Pancreas (tissue), 10 donors: ENCODE data around the gene PRRX2. TPM values are rescaled to one million over a fixed set of nuclear protein-coding genes. Genes with fewer than 3 reads are reported as not detected.
"Not testable (repeated sequence)": the region's sequence is repeated elsewhere in the genome, so short reads cannot be mapped to it uniquely, and the experiment has no call there.

ENCODE experiments used
- ATAC-seq, 4 donors: fragments of 200-7000 bp; cut with Tn5 transposase; one replicate each; pipeline versions ENCODE4 v1.8.0 to v1.9.1; 2020; ENCODE audit warnings: mild to moderate bottlenecking in 4 of 4, moderate library complexity in 4 of 4
- DNase-seq, 6 donors: peaks; one replicate each; pipeline ENCODE4 v3.0.0-alpha.2; 2020
- FAIRE-seq: peaks from 2 replicates; lab custom pipeline; 2012; peaks lifted over from hg19 to GRCh38; lab: Jason Lieb, UNC
- H3K27ac ChIP-seq, 4 donors: fragments of 200-600 bp; sonication (generic); 1 replicate in 3 of 4; 2 replicates in 1 of 4; pipeline versions ENCODE4 v1.5.0 to v1.8.0; 2020
- H3K27me3 ChIP-seq, 4 donors: fragments of 200-600 bp; one replicate each; pipeline ENCODE4 v1.8.0; 2021
- H3K36me3 ChIP-seq, 3 donors: fragments of 200-600 bp; sonication (generic) in 1 of 3; one replicate each; pipeline versions ENCODE4 v1.5.0 to v1.8.0; 2020 to 2021
- H3K4me1 ChIP-seq, 3 donors: fragments of 200-600 bp; one replicate each; pipeline ENCODE4 v1.8.0; 2021
- H3K4me3 ChIP-seq, 4 donors: fragments of 200-600 bp; sonication (generic) in 2 of 4; one replicate each; pipeline versions ENCODE4 v1.5.0 to v1.8.0; 2020 to 2021
- H3K9me3 ChIP-seq, 4 donors: fragments of 200-600 bp; one replicate each; pipeline ENCODE4 v1.8.0; 2021
- WGBS, 2 donors: extraction: QIAGEN DNeasy Blood & Tissue Kit; methylation state at CpG; one replicate each; pipeline ENCODE4 v1.1.7; 2013; 5-methylcytosine and 5-hydroxymethylcytosine counted together
- intact Hi-C, 3 donors: fragments of 100-400 bp; cut with DNase I; formaldehyde crosslinking; loops; one replicate each; pipeline versions ENCODE4 v1.11.1 to v1.14.2; 2022
- polyA plus RNA-seq, 2 donors: library from polyadenylated mRNA; stranded (reverse); fragments of 200-250 nt; gene quantifications; one replicate each; pipeline ENCODE4 v1.2.3, GENCODE V29; 2013
- total RNA-seq, 6 donors: library from RNA; stranded (reverse); fragmentation: NEBNext Ultra II Directional in 4 of 6; extraction: Animal tissue kit (Norgen Biotek cat#: 25700) in 4 of 6; gene quantifications; one replicate each; pipeline versions ENCODE4 v1.2.1 to v1.2.4, GENCODE V29; 2021 to 2023
- TF ChIP-seq, protein P1 (sequence below), 4 donors: fragments of 200-600 bp; sonication (generic) in 3 of 4; IDR thresholded peaks; one replicate each; pipeline versions ENCODE4 v1.5.0 to v1.8.0; 2021; ENCODE audit warnings: antibody characterized with exemption in 4 of 4
- donor health status: healthy with polysubstance abuse.
- donor health status: DM: no; HTN: no; CAD: no; lungs with moderate emphysema.
- donor health status: DM: no; HTN: no; CAD: no.
- donor health status: control.
- donor health status: control.
- donor health status: Bipolar disorder and iron deficiency.
- donor health status: DM: yes; HTN: yes; CAD: no.
- donor health status: DM: no; HTN: no; CAD: no.
- donor health status: DM: no; HTN: no; CAD: no.
- donor health status: DM: yes; HTN: yes; CAD: no.

Gene PRRX2
- total and polyA plus RNA-seq, 8 donors = 0.16 to 2.0 (median 0.64) TPM; not detected in 1

DNA sequence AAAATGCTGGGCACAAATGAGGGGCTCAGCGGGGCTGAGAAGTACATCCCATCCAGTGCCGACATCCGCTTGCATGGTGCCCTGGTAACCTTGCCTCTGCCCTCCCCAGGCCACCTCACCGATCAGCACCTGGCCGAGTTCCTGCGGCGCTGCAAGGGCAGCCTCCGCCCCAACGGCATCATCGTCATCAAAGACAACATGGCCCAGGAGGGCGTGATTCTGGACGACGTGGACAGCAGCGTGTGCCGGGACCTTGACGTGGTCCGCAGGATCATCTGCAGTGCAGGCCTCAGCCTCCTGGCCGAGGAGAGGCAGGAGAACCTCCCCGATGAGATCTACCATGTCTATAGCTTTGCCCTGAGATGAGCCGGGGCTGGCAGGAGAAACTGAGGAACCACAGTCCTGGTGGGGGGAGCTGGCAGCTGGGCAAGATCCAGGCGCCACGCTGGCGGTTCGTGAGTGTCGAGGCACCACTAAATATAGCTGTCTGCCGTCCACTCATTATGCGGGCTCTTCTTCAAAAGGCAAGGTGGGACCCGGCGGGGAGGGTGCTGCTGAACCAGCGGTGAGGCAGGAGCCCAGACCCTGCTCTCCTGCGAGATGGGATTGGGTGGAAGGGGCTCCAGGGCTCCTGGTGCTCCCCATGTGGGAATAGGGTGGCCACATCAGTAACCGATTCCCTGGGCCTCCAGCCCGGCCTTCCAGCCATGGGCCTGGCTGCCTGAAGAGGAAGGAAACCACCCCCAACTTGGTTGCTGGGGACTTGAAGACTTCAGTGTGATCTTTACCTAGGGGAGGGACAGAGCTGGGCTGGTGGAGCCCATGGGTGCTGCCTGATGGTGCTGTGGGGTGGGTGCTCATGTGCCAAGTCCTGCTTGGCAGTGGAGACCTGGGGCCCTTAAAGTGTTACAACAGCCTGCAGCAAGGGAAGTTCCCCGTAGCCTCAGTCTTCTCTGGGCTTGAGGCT is 30.1 kb upstream of the PRRX2 start:
- H3K9me3 ChIP-seq = no peaks in the 10 kb centered on the region
- FAIRE-seq (no peak), ATAC-seq (no peak), DNase-seq (peak in 2 of 6 donors; percentile 13 to 46)
- intact Hi-C loops = no loop called here
- H3K27me3 ChIP-seq = no peaks in the 10 kb centered on the region
- no peak overlapping the region for H3K4me3 ChIP-seq
- H3K4me1 ChIP-seq = peaks cover 9 to 22% (median 14%) of the 10 kb centered on the region in 3 donors
- peaks cover 7 to 61% (median 38%) of the 10 kb centered on the region in 3 donors for H3K36me3 ChIP-seq
- TF ChIP-seq, protein P1, sequence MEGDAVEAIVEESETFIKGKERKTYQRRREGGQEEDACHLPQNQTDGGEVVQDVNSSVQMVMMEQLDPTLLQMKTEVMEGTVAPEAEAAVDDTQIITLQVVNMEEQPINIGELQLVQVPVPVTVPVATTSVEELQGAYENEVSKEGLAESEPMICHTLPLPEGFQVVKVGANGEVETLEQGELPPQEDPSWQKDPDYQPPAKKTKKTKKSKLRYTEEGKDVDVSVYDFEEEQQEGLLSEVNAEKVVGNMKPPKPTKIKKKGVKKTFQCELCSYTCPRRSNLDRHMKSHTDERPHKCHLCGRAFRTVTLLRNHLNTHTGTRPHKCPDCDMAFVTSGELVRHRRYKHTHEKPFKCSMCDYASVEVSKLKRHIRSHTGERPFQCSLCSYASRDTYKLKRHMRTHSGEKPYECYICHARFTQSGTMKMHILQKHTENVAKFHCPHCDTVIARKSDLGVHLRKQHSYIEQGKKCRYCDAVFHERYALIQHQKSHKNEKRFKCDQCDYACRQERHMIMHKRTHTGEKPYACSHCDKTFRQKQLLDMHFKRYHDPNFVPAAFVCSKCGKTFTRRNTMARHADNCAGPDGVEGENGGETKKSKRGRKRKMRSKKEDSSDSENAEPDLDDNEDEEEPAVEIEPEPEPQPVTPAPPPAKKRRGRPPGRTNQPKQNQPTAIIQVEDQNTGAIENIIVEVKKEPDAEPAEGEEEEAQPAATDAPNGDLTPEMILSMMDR (IDR thresholded peaks at IDR 0.05) = no peak
- H3K27ac ChIP-seq = no peak overlapping the region
- WGBS, 2 donors = 90 to 94% methylated on average over 34 of the region's 34 CpGs

DNA sequence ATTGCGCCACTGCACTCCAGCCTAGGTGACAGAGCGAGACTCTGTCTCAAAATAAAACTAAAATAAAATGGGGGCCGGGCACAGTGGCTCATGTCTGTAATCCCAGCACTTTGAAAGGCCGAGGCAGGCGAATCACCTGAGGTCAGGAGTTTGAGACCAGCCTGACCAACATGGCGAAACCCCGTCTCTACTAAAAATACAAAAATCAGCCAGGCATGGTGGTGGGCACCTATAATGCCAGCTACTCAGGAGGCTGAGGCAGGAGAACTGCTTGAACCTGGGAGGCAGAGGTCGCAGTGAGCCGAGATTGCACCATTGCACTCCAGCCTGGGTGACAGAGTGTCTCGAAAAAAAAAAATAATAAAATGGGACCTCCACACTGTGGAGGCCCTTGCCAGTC is 29.1 kb upstream of the PRRX2 start:
- not testable (repeated sequence) for ATAC-seq
- WGBS, 2 donors = 94 to 97% methylated on average over 10 of the region's 10 CpGs

DNA sequence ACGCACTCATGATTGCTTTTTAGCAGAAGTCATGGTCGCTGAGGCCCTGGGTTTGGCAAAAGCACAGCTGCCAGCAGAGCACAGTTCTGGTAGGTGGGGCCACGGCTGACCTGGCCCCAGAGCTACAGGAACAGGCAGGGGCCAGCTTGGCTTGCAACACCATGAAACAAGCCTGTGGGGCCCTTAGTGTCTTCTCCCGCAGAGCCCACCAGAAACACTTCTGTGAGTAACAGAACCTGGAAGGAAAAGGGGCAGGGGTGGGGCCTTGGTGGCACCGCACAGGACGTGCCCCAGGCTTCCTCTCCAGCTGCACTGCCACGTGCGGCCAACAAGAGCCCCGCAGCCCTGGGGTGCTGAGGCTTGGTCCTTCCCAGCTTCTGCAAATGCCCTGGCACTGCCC is 28.3 kb upstream of the PRRX2 start:
- ATAC-seq = no peak
- intact Hi-C loops = no loop called here
- TF ChIP-seq, protein P1 (IDR thresholded peaks at IDR 0.05) = no peak
- Histone ChIP-seq H3K27me3 (no peaks in the 10 kb centered on the region), H3K4me1 (peaks cover 16 to 22% (median 17%) of the 10 kb centered on the region in 3 donors), H3K9me3 (no peaks in the 10 kb centered on the region), H3K4me3 (no peak overlapping the region), H3K27ac (no peak overlapping the region), H3K36me3 (peaks cover 7 to 61% (median 38%) of the 10 kb centered on the region in 3 donors)
- 74 to 77% methylated on average over 9 of the region's 9 CpGs for WGBS, 2 donors
- no peak for FAIRE-seq
- DNase-seq = peak in 2 of 6 donors; percentile 13 to 35

More for the DNA sequence above, 29.1 kb upstream of the PRRX2 start:
- H3K36me3 ChIP-seq = peaks cover 7 to 61% (median 38%) of the 10 kb centered on the region in 3 donors
- H3K9me3 ChIP-seq, H3K27ac ChIP-seq, H3K27me3 ChIP-seq, intact Hi-C loops, H3K4me3 ChIP-seq, FAIRE-seq: not testable (repeated sequence)
- peak in 2 of 6 donors; percentile 7 to 9 for DNase-seq
- H3K4me1 ChIP-seq = peaks cover 16 to 22% (median 17%) of the 10 kb centered on the region in 3 donors

DNA sequence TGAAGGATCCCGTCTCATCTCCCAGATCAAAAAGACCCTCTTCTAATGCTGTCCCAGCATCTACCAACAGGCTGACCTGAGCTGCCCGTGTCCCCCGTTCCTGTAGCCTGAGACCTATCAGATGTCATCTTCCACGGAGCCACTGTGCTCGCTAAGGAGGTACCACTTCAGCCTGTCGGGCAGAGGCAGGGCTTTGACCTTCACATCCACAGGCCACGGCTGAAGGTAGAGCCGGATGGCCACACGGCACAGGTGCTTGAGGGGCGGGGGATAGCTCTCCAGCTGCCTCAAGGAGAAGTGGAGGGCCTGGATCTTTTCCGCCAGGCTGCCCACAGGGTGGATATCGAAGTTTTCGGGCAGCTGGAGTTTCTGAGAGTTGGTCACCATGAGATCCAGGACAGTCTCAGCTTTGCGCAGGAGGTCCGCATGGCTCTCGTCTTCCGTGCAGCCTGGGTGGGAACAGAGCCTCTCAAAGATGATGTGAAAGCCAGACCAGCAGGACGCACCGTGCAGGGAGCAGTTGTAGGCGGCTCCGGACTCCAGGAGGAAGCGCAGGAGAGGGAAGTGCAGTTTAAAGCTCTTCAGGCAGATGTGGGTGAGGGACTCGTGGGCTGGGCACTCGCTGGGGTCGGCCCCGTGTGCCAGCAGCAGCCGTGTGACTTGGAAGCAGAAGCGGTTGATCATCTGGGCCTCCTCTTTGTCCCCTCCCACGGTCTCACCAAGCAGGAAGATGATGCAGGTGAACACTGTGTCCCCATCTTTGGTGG is 27.6 kb upstream of the PRRX2 start:
- no peaks in the 10 kb centered on the region for H3K9me3 ChIP-seq
- no peak overlapping the region for H3K4me3 ChIP-seq
- no peak for FAIRE-seq
- no peak for ATAC-seq
- no peaks in the 10 kb centered on the region for H3K27me3 ChIP-seq
- intact Hi-C loops = no loop called here
- TF ChIP-seq, protein P1 (IDR thresholded peaks at IDR 0.05) = no peak
- no peak overlapping the region for H3K27ac ChIP-seq
- H3K36me3 ChIP-seq = peaks cover 7 to 58% (median 38%) of the 10 kb centered on the region in 3 donors
- WGBS, 2 donors = 77 to 81% methylated on average over 29 of the region's 29 CpGs
- DNase-seq = peak in 2 of 6 donors; percentile 15 to 58
- peaks cover 16 to 22% (median 17%) of the 10 kb centered on the region in 3 donors for H3K4me1 ChIP-seq

DNA sequence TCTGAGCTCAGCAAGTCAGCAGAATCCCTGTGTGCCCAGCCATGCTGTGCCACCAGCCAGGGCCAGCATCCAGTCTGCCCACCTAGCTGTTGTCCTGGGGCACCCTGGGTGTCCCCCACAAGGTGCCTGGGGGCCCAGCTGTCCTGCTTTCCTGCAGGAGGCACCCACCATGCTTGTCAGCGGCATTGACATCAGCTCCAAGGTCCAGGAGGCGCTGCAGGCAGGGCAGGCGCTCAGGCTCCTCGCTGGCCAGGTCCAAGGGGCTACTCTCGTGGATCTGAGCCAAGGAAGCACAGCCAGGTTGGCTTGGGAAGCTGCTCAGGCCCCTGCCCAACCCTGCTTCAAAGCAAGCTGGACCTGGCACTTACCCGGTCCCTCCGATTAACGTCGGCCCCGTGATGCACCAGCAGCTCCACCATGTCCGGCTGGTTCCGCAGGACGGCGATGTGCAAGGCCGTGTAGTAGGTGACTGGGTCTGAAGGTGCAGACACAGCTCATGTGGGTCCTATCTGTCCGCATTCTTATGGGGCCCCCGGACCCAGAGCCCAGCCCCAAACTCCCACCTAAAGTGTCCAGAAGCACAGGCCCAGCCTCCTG is 26.3 kb upstream of the PRRX2 start:
- FAIRE-seq = no peak
- TF ChIP-seq, protein P1 (IDR thresholded peaks at IDR 0.05) = no peak
- Histone ChIP-seq H3K9me3 (no peaks in the 10 kb centered on the region), H3K36me3 (peaks cover 7 to 50% (median 33%) of the 10 kb centered on the region in 3 donors), H3K27ac (peak overlapping the region in 3 of 4 donors; percentile 53 to 64 (median 60)), H3K4me1 (peaks cover 16 to 22% (median 17%) of the 10 kb centered on the region in 3 donors), H3K27me3 (no peaks in the 10 kb centered on the region), H3K4me3 (no peak overlapping the region)
- intact Hi-C loops = no loop called here
- WGBS, 2 donors = 79 to 81% methylated on average over 17 of the region's 17 CpGs
- no peak for ATAC-seq
- DNase-seq = peak in 2 of 6 donors; percentile 15 to 71
